IMR-90 (cell line): ENCODE results near the gene CAMK2B. TPM values are rescaled to one million over a fixed set of nuclear protein-coding genes. Genes with fewer than 3 reads are reported as not detected.
A peak's percentile ranks its signal among the peaks of the same experiment; 100 is the strongest.

Experiments
- ATAC-seq: fragments of 200-7000 bp; cut with Tn5 transposase; 2 replicates; pipeline ENCODE4 v1.9.1; 2020; ENCODE audit warnings: low read depth, mild to moderate bottlenecking, moderate library complexity
- BruUV-seq: library from RNA; stranded (reverse); fragments of 400-500 nt; replicated peaks from 2 replicates; lab custom pipeline; 2021; lab: Mats Ljungman, UMichigan
- CTCF ChIA-PET: fragments of 300-600 bp; formaldehyde crosslinking; extraction: SDS; loops from one replicate; lab custom pipeline; 2021; ENCODE audit warnings: antibody characterized with exemption; lab: Yijun Ruan, JAX
- POLR2A ChIA-PET: fragments of 300-600 bp; sonication (Branson Sonifier 250); formaldehyde crosslinking; loops from one replicate; lab custom pipeline; 2022; ENCODE audit warnings: antibody characterized with exemption; ENCODE audit not compliant: unreplicated experiment; lab: Charles Lee
- DNase-seq: peaks from one replicate; pipeline ENCODE4 v3.0.0; 2013
- H2AFZ ChIP-seq: replicated peaks from 2 replicates; pipeline ENCODE3; 2013; ENCODE audit warnings: low read length, mild to moderate bottlenecking; ENCODE audit not compliant: poor library complexity
- H2AK5ac ChIP-seq: 2 replicates; pipeline ENCODE4 v1.6.1; 2013; ENCODE audit warnings: low read depth, low read length, inconsistent platforms
- H2AK9ac ChIP-seq: replicated peaks from 2 replicates; pipeline ENCODE3; 2013; ENCODE audit warnings: mild to moderate bottlenecking, low read depth, low read length, moderate library complexity; ENCODE audit not compliant: poor library complexity
- H2BK120ac ChIP-seq: 2 replicates; pipeline ENCODE4 v1.6.1; 2013; ENCODE audit warnings: low read depth, low read length, inconsistent platforms
- H2BK15ac ChIP-seq: 3 replicates; pipeline ENCODE4 v1.6.1; 2013; ENCODE audit warnings: low read depth, low read length, inconsistent platforms
- H2BK20ac ChIP-seq: 2 replicates; pipeline ENCODE4 v1.6.1; 2013; ENCODE audit warnings: low read depth, mild to moderate bottlenecking, inconsistent platforms, low read length, moderate library complexity
- H2BK5ac ChIP-seq: 2 replicates; pipeline ENCODE4 v1.6.1; 2013; ENCODE audit warnings: mild to moderate bottlenecking, low read depth, low read length, inconsistent platforms; ENCODE audit not compliant: poor library complexity, severe bottlenecking
- H3K14ac ChIP-seq: replicated peaks from 2 replicates; pipeline ENCODE4 v1.6.1; 2013; ENCODE audit warnings: low read depth, low read length, inconsistent platforms
- H3K18ac ChIP-seq: 2 replicates; pipeline ENCODE4 v1.6.1; 2013; ENCODE audit warnings: low read depth, low read length, control low read depth
- H3K23ac ChIP-seq: 2 replicates; pipeline ENCODE4 v1.6.1; 2013; ENCODE audit warnings: low read depth, low read length, inconsistent platforms
- H3K27ac ChIP-seq: 2 replicates; pipeline ENCODE4 v1.5.1; 2013; ENCODE audit warnings: mild to moderate bottlenecking, control low read depth, low read length; ENCODE audit not compliant: insufficient read depth
- H3K27me3 ChIP-seq: 2 replicates; pipeline ENCODE4 v1.6.1; 2013; ENCODE audit warnings: low read length; ENCODE audit not compliant: control insufficient read depth, insufficient read depth
- H3K36me3 ChIP-seq: 2 replicates; pipeline ENCODE4 v1.6.1; 2013; ENCODE audit warnings: low read length, mixed read lengths; ENCODE audit not compliant: control insufficient read depth, insufficient read depth
- H3K4ac ChIP-seq: 2 replicates; pipeline ENCODE4 v1.6.1; 2013; ENCODE audit warnings: low read depth, low read length, inconsistent platforms
- H3K4me1 ChIP-seq: 2 replicates; pipeline ENCODE4 v1.6.1; 2013; ENCODE audit warnings: low read length, mixed read lengths; ENCODE audit not compliant: control insufficient read depth, insufficient read depth
- H3K4me2 ChIP-seq: 2 replicates; pipeline ENCODE4 v1.6.1; 2013; ENCODE audit warnings: low read depth, mild to moderate bottlenecking, control low read depth, low read length, moderate library complexity
- H3K4me3 ChIP-seq: 2 replicates; pipeline ENCODE4 v1.5.1; 2013; ENCODE audit warnings: low read depth, mild to moderate bottlenecking, control low read depth, low read length, moderate library complexity; ENCODE audit not compliant: insufficient read depth
- H3K56ac ChIP-seq: 2 replicates; pipeline ENCODE4 v1.6.1; 2013; ENCODE audit warnings: low read length, inconsistent platforms; ENCODE audit not compliant: insufficient read depth; ENCODE audit errors: extremely low read depth
- H3K79me1 ChIP-seq, 2 experiments: 2 replicates each; pipeline ENCODE4 v1.6.1; 2013; ENCODE audit warnings: low read length in 2 of 2, inconsistent platforms in 1 of 2, low read depth in 1 of 2
- H3K9ac ChIP-seq: 2 replicates; pipeline ENCODE4 v1.6.1; 2013; ENCODE audit warnings: low read depth, low read length, control low read depth
- H3K9me1 ChIP-seq: 2 replicates; pipeline ENCODE4 v1.6.1; 2013; ENCODE audit warnings: low read length, inconsistent platforms; ENCODE audit not compliant: insufficient read depth
- H3K9me3 ChIP-seq: 2 replicates; pipeline ENCODE4 v1.6.1; 2013; ENCODE audit warnings: low read length; ENCODE audit not compliant: control insufficient read depth, insufficient read depth
- H4K20me1 ChIP-seq: 2 replicates; pipeline ENCODE4 v1.6.1; 2013; ENCODE audit warnings: low read length, inconsistent platforms; ENCODE audit not compliant: insufficient read depth
- H4K5ac ChIP-seq: 2 replicates; pipeline ENCODE4 v1.6.1; 2013; ENCODE audit warnings: mild to moderate bottlenecking, low read depth, low read length, control low read depth
- H4K8ac ChIP-seq, 2 experiments: 2 replicates each; pipeline ENCODE4 v1.6.1; 2013; ENCODE audit warnings: low read depth in 2 of 2, low read length in 2 of 2, control low read depth in 1 of 2, inconsistent platforms in 1 of 2
- H4K91ac ChIP-seq: 2 replicates; pipeline ENCODE4 v1.6.1; 2013; ENCODE audit warnings: low read depth, low read length, inconsistent platforms; ENCODE audit not compliant: insufficient read depth
- BHLHE40 ChIP-seq: fragments of 150-350 bp; IDR thresholded peaks from 2 replicates; pipeline ENCODE4 v1.6.1; 2016; ENCODE audit warnings: mild to moderate bottlenecking, low read depth, low read length
- CEBPB ChIP-seq: IDR thresholded peaks from 2 replicates; pipeline ENCODE4 v1.6.1; 2012; ENCODE audit warnings: low read depth, low read length, improper control_type of control experiment
- CHD1 ChIP-seq: IDR thresholded peaks from 2 replicates; pipeline ENCODE4 v1.6.1; 2012; ENCODE audit warnings: low read depth, low read length, improper control_type of control experiment
- CTCF ChIP-seq: conservative IDR thresholded peaks from 2 replicates; pipeline ENCODE4 v1.5.1; 2012; ENCODE audit warnings: mild to moderate bottlenecking, low read depth, low read length, improper control_type of control experiment
- ELK1 ChIP-seq: fragments of 150-350 bp; IDR thresholded peaks from 2 replicates; pipeline ENCODE4 v1.6.1; 2016; ENCODE audit warnings: low read depth, mild to moderate bottlenecking, low read length, moderate library complexity, borderline replicate concordance
- FOS ChIP-seq: fragments of 150-350 bp; IDR thresholded peaks from 2 replicates; pipeline ENCODE4 v1.6.1; 2016; ENCODE audit warnings: low read depth, low read length
- MAFK ChIP-seq: IDR thresholded peaks from 2 replicates; pipeline ENCODE4 v1.6.1; 2012; ENCODE audit warnings: low read depth, low read length, improper control_type of control experiment
- MXI1 ChIP-seq: IDR thresholded peaks from 2 replicates; pipeline ENCODE4 v1.6.1; 2012; ENCODE audit warnings: low read depth, mild to moderate bottlenecking, low read length, moderate library complexity, borderline replicate concordance
- POLR2A ChIP-seq: IDR thresholded peaks from 2 replicates; pipeline ENCODE4 v1.6.1; 2012; ENCODE audit warnings: mild to moderate bottlenecking, low read depth, low read length
- RAD21 ChIP-seq: IDR thresholded peaks from 2 replicates; pipeline ENCODE4 v1.6.1; 2012; ENCODE audit warnings: low read length, improper control_type of control experiment
- RCOR1 ChIP-seq: IDR thresholded peaks from 2 replicates; pipeline ENCODE4 v1.6.1; 2012; ENCODE audit warnings: mild to moderate bottlenecking, low read length, improper control_type of control experiment; ENCODE audit not compliant: insufficient replicate concordance
- RFX5 ChIP-seq: IDR thresholded peaks from 2 replicates; pipeline ENCODE4 v1.8.0; 2012; ENCODE audit warnings: low read depth, mild to moderate bottlenecking, low read length, moderate library complexity
- SMC3 ChIP-seq: fragments of 150-350 bp; IDR thresholded peaks from 2 replicates; pipeline ENCODE4 v1.6.1; 2016; ENCODE audit warnings: low read depth, mild to moderate bottlenecking, antibody characterized with exemption, low read length, moderate library complexity
- USF2 ChIP-seq: fragments of 150-350 bp; IDR thresholded peaks from 2 replicates; pipeline ENCODE4 v1.6.1; 2017; ENCODE audit warnings: mild to moderate bottlenecking, antibody characterized with exemption, low read length, low read depth
- WGBS, 2 experiments: methylation state at CpG; one replicate each; pipeline versions ENCODE4 v1.1.5 to v1.1.7; 2013; ENCODE audit warnings: missing lambda C conversion rate in 2 of 2; ENCODE audit not compliant: insufficient read length in 1 of 2; ENCODE audit errors: extremely low coverage in 2 of 2; 5-methylcytosine and 5-hydroxymethylcytosine counted together
- dilution Hi-C: fragments of 300-500 bp; cut with HindIII; formaldehyde crosslinking; loops from one replicate; pipeline ENCODE4 v1.14.3; 2018; ENCODE audit warnings: low sequenced_read_pairs; ENCODE audit not compliant: unreplicated experiment
- in situ Hi-C: fragments of 300-500 bp; cut with MboI; formaldehyde crosslinking; loops from 3 replicates; pipeline ENCODE4 v1.14.3; 2019; ENCODE audit warnings: low sequenced_read_pairs, inconsistent platforms, mixed read lengths
- intact Hi-C: fragments of 100-400 bp; cut with micrococcal nuclease; formaldehyde crosslinking; loops from 2 replicates; pipeline ENCODE4 v1.10.0; 2022
- polyA plus RNA-seq, 3 experiments: library from polyadenylated mRNA; depleted of rRNA; stranded (reverse); fragments of >200 nt; gene quantifications; 2 replicates each; pipeline ENCODE4 v1.2.3, GENCODE V29; 2012; ENCODE audit warnings: low replicate concordance in 1 of 3
- total RNA-seq: library from RNA; depleted of rRNA; stranded (reverse); fragments of >200 nt; gene quantifications from 2 replicates; pipeline ENCODE4 v1.2.3, GENCODE V29; 2012

Gene CAMK2B
- total and polyA plus RNA-seq, 2 of the 4 experiments (the other 2 are of a cell fraction): 0.18 to 0.36 TPM

- no TSS peak for BruUV-seq
- Histone ChIP-seq H2AK9ac (peak within 1 kb of the TSS; percentile 98), H4K20me1 (peaks cover 31% of the 10 kb centered on the region), H3K27me3 (0 out of 2 replicates have a peak, but pooled peaks cover 2% of the 10 kb centered on the region), H3K4ac (peak within 1 kb of the TSS; percentile 87), H3K9me3 (no peaks in the 10 kb centered on the region), H3K18ac (peak within 1 kb of the TSS; percentile 43), H2AFZ (peak within 1 kb of the TSS; percentile 94), H2AK5ac (peak within 1 kb of the TSS; percentile 95), H3K36me3 (peaks cover 13% of the 10 kb centered on the region), H3K56ac (peak within 1 kb of the TSS; percentile 43; the same call in 1 of the 2 replicates), H4K91ac (peak within 1 kb of the TSS; percentile 93), H3K79me1 (peaks cover 19 to 42% of the 10 kb centered on the region in 2 experiments), H3K14ac (peak within 1 kb of the TSS; percentile 92), H3K9me1 (peaks cover 7% of the 10 kb centered on the region), H4K5ac (peak within 1 kb of the TSS; percentile 82), H3K4me2 (peak within 1 kb of the TSS; percentile 94), H2BK15ac (no peak within 1 kb of the TSS), H3K4me3 (peak within 1 kb of the TSS; percentile 97), H4K8ac (peak within 1 kb of the TSS; percentile 85 to 97), H3K23ac (peak within 1 kb of the TSS; percentile 90), H3K4me1 (no peaks in the 10 kb centered on the region; the same call in 1 of the 2 replicates), H2BK120ac (no peak within 1 kb of the TSS), H3K9ac (peak within 1 kb of the TSS; percentile 97), H3K27ac (peak within 1 kb of the TSS; percentile 94), H2BK20ac (no peak within 1 kb of the TSS), H2BK5ac (peak within 1 kb of the TSS; percentile 84)
- intact Hi-C loops (no loop called here), in situ Hi-C loops (no loop called here), dilution Hi-C loops (no loop called here)
- POLR2A ChIA-PET: interaction anchor here (0.5 to 1.2 kb wide), 3 partner anchors 112 to 596 kb away, joined by 3 read pairs; no protein-coding TSS in a partner anchor
- DNase-seq: peak; percentile 93
- CTCF ChIA-PET: no interaction called here
- ATAC-seq: peak; percentile 92
- WGBS, 2 experiments: 0% methylated on average over 40 of the region's 58 CpGs; no CpG with 5 or more reads in 1 of the 2 experiments
- TF ChIP-seq CHD1 (no peak), USF2 (no peak), RAD21 (peak; percentile 45), POLR2A (peak; percentile 88), MAFK (no peak), CEBPB (no peak), RFX5 (no peak), MXI1 (peak; percentile 75; the same call in 1 of the 2 replicates), FOS (no peak), BHLHE40 (no peak; the same call in 1 of the 2 replicates), RCOR1 (no peak), CTCF (peak; percentile 61), SMC3 (peak; percentile 32), ELK1 (no peak)
Observed at GRCh38 chr7:44200699-44201461, 124.5 kb downstream of the CAMK2B start, which contains the start of gene YKT6. YKT6 (plus strand) TSS chr7:44200978; CDS start chr7:44201136, 158 bp downstream.
